OCI-LY7 (cell line): ENCODE measurements around the gene SEBOX. TPM values are rescaled to one million over a fixed set of nuclear protein-coding genes. Genes with fewer than 3 reads are reported as not detected.

ENCODE experiments used
- BruUV-seq: library from RNA; stranded (reverse); fragments of 400-500 nt; replicated peaks from 2 replicates; lab custom pipeline; 2021; lab: Mats Ljungman, UMichigan
- CTCF ChIA-PET: fragments of 300-600 bp; sonication (Branson Sonifier 250); formaldehyde crosslinking; loops from one replicate; lab custom pipeline; 2022; ENCODE audit warnings: antibody characterized with exemption; ENCODE audit not compliant: unreplicated experiment; lab: Charles Lee
- POLR2A ChIA-PET: fragments of 300-600 bp; sonication (Branson Sonifier 250); formaldehyde crosslinking; loops from one replicate; lab custom pipeline; 2022; ENCODE audit warnings: antibody characterized with exemption; lab: Charles Lee
- DNase-seq: peaks from one replicate; pipeline ENCODE4 v3.0.0-alpha.2; 2015; ENCODE audit warnings: low spot score
- H2AFZ ChIP-seq: fragments of 200-600 bp; sonication (generic), shearing (Covaris generic); 2 replicates; pipeline ENCODE4 v1.6.1; 2014; ENCODE audit warnings: mild to moderate bottlenecking, antibody characterized with exemption, low read length, moderate library complexity
- H3K27ac ChIP-seq: fragments of 200-600 bp; sonication (generic); 2 replicates; pipeline ENCODE4 v1.5.1; 2014; ENCODE audit warnings: mixed run types, low read depth, mild to moderate bottlenecking, moderate library complexity, low read length, inconsistent platforms; ENCODE audit not compliant: poor library complexity, severe bottlenecking
- H3K36me3 ChIP-seq: fragments of 200-600 bp; sonication (generic); 2 replicates; pipeline ENCODE4 v1.6.1; 2014; ENCODE audit warnings: mild to moderate bottlenecking, antibody characterized with exemption, low read length, moderate library complexity, mixed read lengths; ENCODE audit not compliant: insufficient read depth
- H3K4me1 ChIP-seq: fragments of 200-600 bp; sonication (generic); 2 replicates; pipeline ENCODE4 v1.5.1; 2014; ENCODE audit warnings: mild to moderate bottlenecking, low read length; ENCODE audit not compliant: insufficient read depth, poor library complexity, severe bottlenecking
- H3K4me2 ChIP-seq: fragments of 200-600 bp; sonication (generic); 2 replicates; pipeline ENCODE4 v1.6.1; 2014; ENCODE audit warnings: mild to moderate bottlenecking, low read length
- H3K4me3 ChIP-seq: fragments of 200-600 bp; sonication (generic); 2 replicates; pipeline ENCODE4 v1.5.1; 2014; ENCODE audit warnings: mild to moderate bottlenecking, low read depth, low read length; ENCODE audit not compliant: poor library complexity, severe bottlenecking
- H3K79me2 ChIP-seq: fragments of 200-600 bp; sonication (generic); 2 replicates; pipeline ENCODE4 v1.6.1; 2016; ENCODE audit warnings: low read depth, mild to moderate bottlenecking, low read length, moderate library complexity, mixed read lengths; ENCODE audit not compliant: insufficient read depth
- H3K9me2 ChIP-seq: fragments of 200-600 bp; sonication (generic); 2 replicates; pipeline ENCODE4 v1.6.1; 2016; ENCODE audit warnings: mild to moderate bottlenecking, low read length, mixed read lengths; ENCODE audit not compliant: insufficient read depth
- H3K9me3 ChIP-seq: fragments of 200-600 bp; sonication (generic); 2 replicates; pipeline ENCODE4 v1.6.1; 2014; ENCODE audit warnings: mild to moderate bottlenecking, mixed run types, low read length, mixed read lengths
- H4K20me1 ChIP-seq: fragments of 200-600 bp; sonication (generic); 2 replicates; pipeline ENCODE4 v1.6.1; 2014; ENCODE audit warnings: mild to moderate bottlenecking, antibody characterized with exemption, low read length, moderate library complexity, mixed read lengths; ENCODE audit not compliant: insufficient read depth
- CTCF ChIP-seq: fragments of 200-600 bp; sonication (generic); conservative IDR thresholded peaks from 2 replicates; pipeline ENCODE4 v1.5.1; 2014; ENCODE audit warnings: mild to moderate bottlenecking, antibody characterized with exemption, low read length, moderate library complexity, mixed read lengths
- EZH2phosphoT487 ChIP-seq: fragments of 200-600 bp; sonication (generic); IDR thresholded peaks from 2 replicates; pipeline ENCODE4 v1.6.1; 2018; ENCODE audit warnings: low read depth, borderline replicate concordance, mild to moderate bottlenecking, mixed run types, antibody characterized with exemption, low read length, moderate library complexity, mixed read lengths
- intact Hi-C: fragments of 100-400 bp; cut with micrococcal nuclease; formaldehyde crosslinking; loops from one replicate; pipeline ENCODE4 v1.10.0; 2022; ENCODE audit not compliant: unreplicated experiment
- total RNA-seq, 2 experiments: library from RNA; depleted of rRNA in 1 of 2; stranded (reverse); fragments of >200 nt in 1 of 2; shearing (Covaris generic) in 1 of 2; gene quantifications; 2 replicates each; pipeline ENCODE4 v1.2.3, GENCODE V29; 2014 to 2022

Gene SEBOX
- total RNA-seq, 2 experiments from 2014 or later, result not detected

DNA sequence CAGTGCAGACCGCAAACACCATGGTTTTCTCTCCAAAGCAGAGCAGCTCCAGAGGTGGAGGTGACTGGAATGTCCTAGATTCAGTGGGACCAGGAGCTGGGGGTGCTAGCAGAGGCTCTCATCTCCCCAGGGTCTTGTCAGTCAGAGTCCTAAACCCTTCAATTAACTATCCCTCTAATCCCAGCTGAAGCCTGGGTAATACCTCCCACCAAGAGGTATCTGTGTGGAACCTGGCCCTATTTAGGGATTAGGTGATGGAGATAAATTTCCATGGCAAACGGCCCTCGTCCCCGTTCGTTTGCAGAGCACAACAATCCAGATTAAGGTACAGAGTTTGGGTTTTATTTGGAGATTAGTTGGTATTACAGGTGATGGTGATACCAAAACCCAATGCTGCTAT is 1.8 kb downstream of the SEBOX start:
- Histone ChIP-seq H3K4me1 (peaks cover 6% of the 10 kb centered on the region), H3K79me2 (peaks cover 10% of the 10 kb centered on the region), H3K27ac (no peak overlapping the region), H3K9me2 (no peaks in the 10 kb centered on the region), H4K20me1 (no peaks in the 10 kb centered on the region), H3K36me3 (peaks cover 45% of the 10 kb centered on the region), H2AFZ (no peak overlapping the region), H3K4me3 (no peak overlapping the region), H3K9me3 (no peaks in the 10 kb centered on the region), H3K4me2 (no peak overlapping the region)
- POLR2A ChIA-PET, result no interaction called here
- intact Hi-C loops, result no loop called here
- DNase-seq, result no peak
- TF ChIP-seq CTCF (no peak), EZH2phosphoT487 (no peak)
- no TSS peak for BruUV-seq
- CTCF ChIA-PET, result no interaction called here

GRCh38 chr17:28357901-28358197 is 7.2 kb downstream of the SEBOX start:
- H3K79me2 ChIP-seq, result peaks cover 33% of the 10 kb centered on the region
- H3K4me1 ChIP-seq, result peaks cover 21% of the 10 kb centered on the region
- H4K20me1 ChIP-seq, result no peaks in the 10 kb centered on the region
- H3K9me3 ChIP-seq, result no peaks in the 10 kb centered on the region
- TF ChIP-seq EZH2phosphoT487 (no peak), CTCF (no peak)
- H3K9me2 ChIP-seq, result no peaks in the 10 kb centered on the region
- H3K36me3 ChIP-seq, result peaks cover 59% of the 10 kb centered on the region
- peak overlapping the region; percentile 84 for H3K4me2 ChIP-seq
- H2AFZ ChIP-seq, result peak overlapping the region; percentile 48
- intact Hi-C loops, result loop anchor here (1.0 kb wide), 2 partner anchors 13 to 23 kb away; partner anchors contain the start of genes IFT20, SARM1 and TNFAIP1
- peak; percentile 23 for DNase-seq
- ChIA-PET POLR2A (interaction anchor here (0.8 to 3.6 kb wide), 11 partner anchors 8 to 45 kb away, joined by 3 to 22 read pairs (median 3); partner anchors contain the start of genes IFT20, SARM1, TNFAIP1 and VTN), CTCF (no interaction called here)
- BruUV-seq, result no TSS peak
- peak overlapping the region; percentile 89 for H3K4me3 ChIP-seq
- H3K27ac ChIP-seq, result peak overlapping the region; percentile 27
